Spleen (tissue), 11 donors: ENCODE data around the gene KLHL5. TPM values are rescaled to one million over a fixed set of nuclear protein-coding genes. Genes with fewer than 3 reads are reported as not detected.
A peak's percentile ranks its signal among the peaks of the same experiment; 100 is the strongest.
"Not testable (repeated sequence)": the region's sequence is repeated elsewhere in the genome, so short reads cannot be mapped to it uniquely, and the experiment has no call there.

Source experiments
- DNase-seq: peaks from one replicate; pipeline ENCODE4 v3.0.0-alpha.2; 2020
- H3K27ac ChIP-seq, 8 donors: fragments of 200-600 bp; sonication (generic) in 7 of 8; 1 replicate in 4 of 8; 2 replicates in 4 of 8; pipeline versions ENCODE4 v1.5.0 to v1.8.0; 2016 to 2021; ENCODE audit warnings: inconsistent platforms in 4 of 8, mild to moderate bottlenecking in 4 of 8, moderate library complexity in 1 of 8
- H3K27me3 ChIP-seq, 7 donors: fragments of 200-600 bp; sonication (generic) in 6 of 7; replicated peaks in 1 of 7; 1 replicate in 4 of 7; 2 replicates in 3 of 7; pipeline versions ENCODE4 v1.5.0 to v1.8.0; 2016 to 2021; ENCODE audit warnings: inconsistent platforms in 3 of 7, mild to moderate bottlenecking in 1 of 7
- H3K36me3 ChIP-seq, 6 donors: fragments of 200-600 bp; sonication (generic) in 5 of 6; 1 replicate in 4 of 6; 2 replicates in 2 of 6; pipeline versions ENCODE4 v1.5.0 to v1.8.0; 2016 to 2021; ENCODE audit warnings: inconsistent platforms in 2 of 6
- H3K4me1 ChIP-seq, 6 donors: fragments of 200-600 bp; sonication (generic) in 5 of 6; 1 replicate in 3 of 6; 2 replicates in 3 of 6; pipeline versions ENCODE4 v1.5.0 to v1.8.0; 2016 to 2021; ENCODE audit warnings: inconsistent platforms in 3 of 6
- H3K4me3 ChIP-seq, 8 donors: fragments of 200-600 bp; sonication (generic) in 7 of 8; 1 replicate in 4 of 8; 2 replicates in 4 of 8; pipeline versions ENCODE4 v1.5.0 to v1.8.0; 2016 to 2021; ENCODE audit warnings: inconsistent platforms in 4 of 8, mild to moderate bottlenecking in 4 of 8, moderate library complexity in 2 of 8
- H3K9me3 ChIP-seq, 8 donors: fragments of 200-600 bp; sonication (generic) in 7 of 8; 1 replicate in 4 of 8; 2 replicates in 4 of 8; pipeline versions ENCODE4 v1.5.0 to v1.8.0; 2016 to 2021; ENCODE audit warnings: inconsistent platforms in 4 of 8
- CTCF ChIP-seq, 11 experiments: fragments of 200-600 bp in 7 of 11; fragments of 450-650 bp in 4 of 11; sonication (generic) in 4 of 11; IDR thresholded peaks in 8 of 11; conservative IDR thresholded peaks in 3 of 11; 1 replicate in 7 of 11; 2 replicates in 4 of 11; pipeline versions ENCODE4 v1.4.0 to v1.8.0; 2016 to 2021; ENCODE audit warnings: antibody characterized with exemption in 11 of 11, inconsistent platforms in 4 of 11, mild to moderate bottlenecking in 1 of 11
- POLR2A ChIP-seq, 3 donors: fragments of 450-650 bp; IDR thresholded peaks; one replicate each; pipeline ENCODE4 v1.5.1; 2017; ENCODE audit warnings: antibody characterized with exemption in 3 of 3, mild to moderate bottlenecking in 1 of 3
- POLR2AphosphoS5 ChIP-seq, 3 donors: sonication (generic); formaldehyde crosslinking; IDR thresholded peaks; one replicate each; pipeline ENCODE4 v1.5.1; 2017; ENCODE audit warnings: antibody characterized with exemption in 3 of 3
- WGBS, 5 donors: extraction: QIAGEN DNeasy Blood & Tissue Kit in 3 of 5; methylation state at CpG; one replicate each; pipeline versions ENCODE4 v1.1.5 to v1.1.7; 2013 to 2018; 5-methylcytosine and 5-hydroxymethylcytosine counted together
- intact Hi-C: fragments of 100-400 bp; cut with DNase I; formaldehyde crosslinking; loops from one replicate; pipeline ENCODE4 v1.15.0; 2023; ENCODE audit warnings: low total_unique reads
- polyA plus RNA-seq, 3 donors: library from polyadenylated mRNA; stranded (reverse); fragments of 200-250 nt; gene quantifications; one replicate each; pipeline ENCODE4 v1.2.1, GENCODE V29; 2013
- total RNA-seq, 7 donors: library from RNA; depleted of rRNA in 3 of 7; stranded (reverse); fragments of >200 nt in 3 of 7; fragmentation: NEBNext Ultra II Directional in 4 of 7; extraction: Animal tissue kit (Norgen Biotek cat#: 25700) in 4 of 7; gene quantifications; one replicate each; pipeline versions ENCODE4 v1.1.0 to v1.2.1, GENCODE V29; 2016 to 2021
- donor health status: healthy with polysubstance abuse.
- donor health status: DM: no; HTN: no; CAD: no; lungs with moderate emphysema.
- donor health status: DM: no; HTN: no; CAD: no.
- donor health status: Bipolar disorder and iron deficiency.
- donor health status: healthy.
- donor health status: DM: no; HTN: no; CAD: no.
- donor health status: DM: yes; HTN: yes; CAD: no.

Gene KLHL5
- total and polyA plus RNA-seq, 10 donors = 7.5 to 46.9 (median 35.9) TPM

- DNase-seq = no peak
- intact Hi-C loops = loop anchor here (5.0 kb wide), 2 partner anchors 232 to 377 kb away; no protein-coding TSS in a partner anchor
- H3K27ac ChIP-seq = no peak overlapping the region
- TF ChIP-seq POLR2AphosphoS5 (IDR thresholded peaks at IDR 0.05) = no peak
- TF ChIP-seq CTCF (IDR thresholded peaks at IDR 0.05 in 8 of 11, conservative IDR thresholded peaks at IDR 0.05 in 3 of 11) = no peak
- no peak for TF ChIP-seq POLR2A (IDR thresholded peaks at IDR 0.05)
- H3K4me3 ChIP-seq = peak overlapping the region in 1 of 8 donors; percentile 21
- H3K36me3 ChIP-seq = no peaks in the 10 kb centered on the region
- H3K4me1 ChIP-seq = peaks cover 0 to 15% (median 8%) of the 10 kb centered on the region in 6 donors
- H3K9me3 ChIP-seq = no peaks in the 10 kb centered on the region
- no peaks in the 10 kb centered on the region for H3K27me3 ChIP-seq
- WGBS, 5 donors = 46 to 69% (median 60%) methylated on average over 2 of the region's 2 CpGs
Observed at GRCh38 chr4:39134683-39135306, 72.8 kb downstream of the KLHL5 start.

- not testable (repeated sequence) for H3K9me3 ChIP-seq, H3K36me3 ChIP-seq, DNase-seq, H3K27me3 ChIP-seq, H3K4me3 ChIP-seq, H3K27ac ChIP-seq
- intact Hi-C loops = loop anchor here (5.0 kb wide), 2 partner anchors 236 to 381 kb away; no protein-coding TSS in a partner anchor
- WGBS, 5 donors = 66 to 85% (median 83%) methylated on average over 3 of the region's 3 CpGs
- peaks cover 0 to 15% (median 8%) of the 10 kb centered on the region in 6 donors for H3K4me1 ChIP-seq
Observed at GRCh38 chr4:39138227-39138626, 76.2 kb downstream of the KLHL5 start.

- no peaks in the 10 kb centered on the region for H3K9me3 ChIP-seq
- WGBS, 5 donors = 60 to 87% (median 74%) methylated on average over 1 of the region's 1 CpG
- no peak for DNase-seq
- H3K27me3 ChIP-seq = no peaks in the 10 kb centered on the region
- peaks cover 0 to 5% (median 0%) of the 10 kb centered on the region in 6 donors for H3K4me1 ChIP-seq
- no peak for TF ChIP-seq CTCF (IDR thresholded peaks at IDR 0.05 in 8 of 11, conservative IDR thresholded peaks at IDR 0.05 in 3 of 11)
- TF ChIP-seq POLR2AphosphoS5 (IDR thresholded peaks at IDR 0.05) = no peak
- TF ChIP-seq POLR2A (IDR thresholded peaks at IDR 0.05) = no peak
- H3K36me3 ChIP-seq = no peaks in the 10 kb centered on the region
- H3K4me3 ChIP-seq = no peak overlapping the region
- no peak overlapping the region for H3K27ac ChIP-seq
- intact Hi-C loops = no loop called here
Observed at GRCh38 chr4:39146211-39146610, 84.2 kb downstream of the KLHL5 start.

- H3K4me1 ChIP-seq = peaks cover 0 to 9% (median 0%) of the 10 kb centered on the region in 6 donors
- DNase-seq = no peak
- H3K27ac ChIP-seq = no peak overlapping the region
- H3K4me3 ChIP-seq = no peak overlapping the region
- no peaks in the 10 kb centered on the region for H3K27me3 ChIP-seq
- no peaks in the 10 kb centered on the region for H3K9me3 ChIP-seq
- TF ChIP-seq POLR2AphosphoS5 (IDR thresholded peaks at IDR 0.05) = no peak
- no peak for TF ChIP-seq CTCF (IDR thresholded peaks at IDR 0.05 in 8 of 11, conservative IDR thresholded peaks at IDR 0.05 in 3 of 11)
- no peak for TF ChIP-seq POLR2A (IDR thresholded peaks at IDR 0.05)
- intact Hi-C loops = no loop called here
- no peaks in the 10 kb centered on the region for H3K36me3 ChIP-seq
- WGBS, 5 donors = 83 to 92% (median 90%) methylated on average over 4 of the region's 4 CpGs
Observed at GRCh38 chr4:39154009-39154408, 92.0 kb downstream of the KLHL5 start.
